HL-60 (cell line): ENCODE data around the gene SCN3A.

Experiments used
- DNase-seq, 2 experiments: peaks; one replicate each; pipeline ENCODE4 v3.0.0-alpha.2; 2010 to 2020; ENCODE audit warnings: low read depth in 1 of 2, low spot score in 1 of 2
- H3K27ac ChIP-seq: fragments of 250-450 bp; sonication (Bioruptor Pico); replicated peaks from 2 replicates; pipeline ENCODE4 v1.5.1; 2020; ENCODE audit warnings: mild to moderate bottlenecking, moderate library complexity
- H3K27me3 ChIP-seq: fragments of 250-450 bp; sonication (Bioruptor Pico); 2 replicates; pipeline ENCODE4 v1.5.1; 2021; ENCODE audit warnings: mild to moderate bottlenecking, moderate library complexity; ENCODE audit not compliant: insufficient read depth, poor library complexity, severe bottlenecking
- H3K4me3 ChIP-seq: replicated peaks from 2 replicates; pipeline ENCODE4 v1.5.1; 2011; ENCODE audit warnings: mild to moderate bottlenecking, control low read depth, low read length; ENCODE audit not compliant: insufficient read depth
- GABPA ChIP-seq: IDR thresholded peaks from 2 replicates; pipeline ENCODE4 v1.6.1; 2012; ENCODE audit warnings: low read depth
- POLR2AphosphoS5 ChIP-seq: IDR thresholded peaks from 2 replicates; pipeline ENCODE4 v1.6.1; 2012; ENCODE audit warnings: low read depth
- SPI1 ChIP-seq: IDR thresholded peaks from 2 replicates; pipeline ENCODE4 v1.6.1; 2012; ENCODE audit warnings: low read depth, mild to moderate bottlenecking, borderline replicate concordance
- TF ChIP-seq, protein P1 (sequence below): IDR thresholded peaks from one replicate; pipeline ENCODE4 v1.5.1; 2011; ENCODE audit warnings: low read length, control low read depth, inconsistent platforms; ENCODE audit not compliant: insufficient read depth
- TF ChIP-seq, protein P2 (sequence below): IDR thresholded peaks from 2 replicates; pipeline ENCODE4 v1.6.1; 2012; ENCODE audit warnings: low read depth; ENCODE audit not compliant: insufficient replicate concordance

The SCN3A gene

DNA sequence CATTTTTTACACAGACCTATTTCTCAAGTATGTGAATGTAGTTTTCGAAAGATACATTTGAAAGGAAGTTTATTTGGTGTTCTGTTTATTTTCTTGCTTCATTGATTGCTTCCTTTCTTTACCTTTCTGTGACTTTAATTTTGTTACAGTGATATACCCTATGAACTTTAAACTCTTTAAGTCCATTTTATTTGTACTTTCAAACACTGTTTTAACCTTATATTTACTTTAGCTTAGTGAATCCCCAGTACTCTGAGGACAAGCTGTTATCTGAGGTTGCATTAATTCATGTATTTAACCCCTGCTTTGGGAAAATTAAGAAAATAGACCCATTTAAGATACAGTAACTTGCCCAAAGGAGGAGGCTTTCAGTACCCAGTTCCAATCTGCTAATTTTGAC is 93.5 kb downstream of the SCN3A start:
- Histone ChIP-seq H3K27ac (no peak overlapping the region), H3K4me3 (no peak overlapping the region), H3K27me3 (no peaks in the 10 kb centered on the region)
- DNase-seq = no peak
- TF ChIP-seq, protein P1, sequence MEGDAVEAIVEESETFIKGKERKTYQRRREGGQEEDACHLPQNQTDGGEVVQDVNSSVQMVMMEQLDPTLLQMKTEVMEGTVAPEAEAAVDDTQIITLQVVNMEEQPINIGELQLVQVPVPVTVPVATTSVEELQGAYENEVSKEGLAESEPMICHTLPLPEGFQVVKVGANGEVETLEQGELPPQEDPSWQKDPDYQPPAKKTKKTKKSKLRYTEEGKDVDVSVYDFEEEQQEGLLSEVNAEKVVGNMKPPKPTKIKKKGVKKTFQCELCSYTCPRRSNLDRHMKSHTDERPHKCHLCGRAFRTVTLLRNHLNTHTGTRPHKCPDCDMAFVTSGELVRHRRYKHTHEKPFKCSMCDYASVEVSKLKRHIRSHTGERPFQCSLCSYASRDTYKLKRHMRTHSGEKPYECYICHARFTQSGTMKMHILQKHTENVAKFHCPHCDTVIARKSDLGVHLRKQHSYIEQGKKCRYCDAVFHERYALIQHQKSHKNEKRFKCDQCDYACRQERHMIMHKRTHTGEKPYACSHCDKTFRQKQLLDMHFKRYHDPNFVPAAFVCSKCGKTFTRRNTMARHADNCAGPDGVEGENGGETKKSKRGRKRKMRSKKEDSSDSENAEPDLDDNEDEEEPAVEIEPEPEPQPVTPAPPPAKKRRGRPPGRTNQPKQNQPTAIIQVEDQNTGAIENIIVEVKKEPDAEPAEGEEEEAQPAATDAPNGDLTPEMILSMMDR = no peak
- no peak for TF ChIP-seq GABPA
- TF ChIP-seq, protein P2, sequence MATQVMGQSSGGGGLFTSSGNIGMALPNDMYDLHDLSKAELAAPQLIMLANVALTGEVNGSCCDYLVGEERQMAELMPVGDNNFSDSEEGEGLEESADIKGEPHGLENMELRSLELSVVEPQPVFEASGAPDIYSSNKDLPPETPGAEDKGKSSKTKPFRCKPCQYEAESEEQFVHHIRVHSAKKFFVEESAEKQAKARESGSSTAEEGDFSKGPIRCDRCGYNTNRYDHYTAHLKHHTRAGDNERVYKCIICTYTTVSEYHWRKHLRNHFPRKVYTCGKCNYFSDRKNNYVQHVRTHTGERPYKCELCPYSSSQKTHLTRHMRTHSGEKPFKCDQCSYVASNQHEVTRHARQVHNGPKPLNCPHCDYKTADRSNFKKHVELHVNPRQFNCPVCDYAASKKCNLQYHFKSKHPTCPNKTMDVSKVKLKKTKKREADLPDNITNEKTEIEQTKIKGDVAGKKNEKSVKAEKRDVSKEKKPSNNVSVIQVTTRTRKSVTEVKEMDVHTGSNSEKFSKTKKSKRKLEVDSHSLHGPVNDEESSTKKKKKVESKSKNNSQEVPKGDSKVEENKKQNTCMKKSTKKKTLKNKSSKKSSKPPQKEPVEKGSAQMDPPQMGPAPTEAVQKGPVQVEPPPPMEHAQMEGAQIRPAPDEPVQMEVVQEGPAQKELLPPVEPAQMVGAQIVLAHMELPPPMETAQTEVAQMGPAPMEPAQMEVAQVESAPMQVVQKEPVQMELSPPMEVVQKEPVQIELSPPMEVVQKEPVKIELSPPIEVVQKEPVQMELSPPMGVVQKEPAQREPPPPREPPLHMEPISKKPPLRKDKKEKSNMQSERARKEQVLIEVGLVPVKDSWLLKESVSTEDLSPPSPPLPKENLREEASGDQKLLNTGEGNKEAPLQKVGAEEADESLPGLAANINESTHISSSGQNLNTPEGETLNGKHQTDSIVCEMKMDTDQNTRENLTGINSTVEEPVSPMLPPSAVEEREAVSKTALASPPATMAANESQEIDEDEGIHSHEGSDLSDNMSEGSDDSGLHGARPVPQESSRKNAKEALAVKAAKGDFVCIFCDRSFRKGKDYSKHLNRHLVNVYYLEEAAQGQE = no peak
- TF ChIP-seq POLR2AphosphoS5 = no peak
- no peak for TF ChIP-seq SPI1

DNA sequence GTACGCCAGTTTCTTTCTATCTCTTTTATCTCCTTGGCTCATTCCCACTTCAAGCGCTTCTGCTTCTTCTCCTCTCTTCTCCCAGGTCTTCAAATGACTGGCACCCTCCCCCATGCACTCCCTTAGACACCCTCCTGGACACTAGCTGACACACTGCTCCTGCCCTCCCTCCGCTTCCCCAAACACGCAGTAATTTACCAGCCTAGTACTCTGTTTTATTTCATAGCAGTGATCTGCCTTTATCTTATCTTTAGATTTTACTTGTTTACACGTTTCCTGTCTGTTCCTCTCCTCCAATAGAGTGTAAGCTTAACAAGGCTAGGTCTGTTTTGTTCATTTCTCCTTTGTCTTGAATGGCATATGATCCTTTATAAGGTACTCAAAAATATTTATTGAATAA is 93.9 kb downstream of the SCN3A start:
- TF ChIP-seq POLR2AphosphoS5 (no peak), GABPA (no peak), SPI1 (no peak)
- TF ChIP-seq, protein P1 = no peak
- TF ChIP-seq, protein P2 = no peak
- DNase-seq = no peak
- H3K27ac ChIP-seq = no peak overlapping the region
- H3K27me3 ChIP-seq = no peaks in the 10 kb centered on the region
- no peak overlapping the region for H3K4me3 ChIP-seq

DNA sequence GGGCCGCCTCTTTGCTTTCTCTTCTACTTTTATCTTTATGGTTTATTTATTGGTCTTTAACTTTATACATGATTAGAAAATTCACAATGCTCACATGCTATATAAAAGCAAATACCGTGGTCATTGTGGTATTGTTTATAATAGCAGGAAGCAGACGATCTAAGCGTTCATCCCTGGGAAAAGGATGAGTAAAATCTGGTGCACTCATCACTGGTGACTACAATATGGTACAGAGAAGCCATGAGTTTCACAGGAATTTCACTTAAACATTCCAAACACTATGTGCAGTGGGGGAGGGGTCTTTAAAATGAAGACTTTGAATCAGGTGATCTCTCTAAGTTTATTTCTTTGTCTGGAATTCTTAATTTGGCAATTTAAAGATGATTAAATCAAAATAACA is 97.9 kb downstream of the SCN3A start:
- DNase-seq = no peak
- Histone ChIP-seq H3K27ac (no peak overlapping the region), H3K4me3 (no peak overlapping the region), H3K27me3 (no peaks in the 10 kb centered on the region)
- TF ChIP-seq, protein P2 = no peak
- TF ChIP-seq POLR2AphosphoS5 (no peak), SPI1 (no peak), GABPA (no peak)
- TF ChIP-seq, protein P1 = no peak
